WTC11 (cell line): ENCODE data around the gene KCNJ15. TPM values are rescaled to one million over a fixed set of nuclear protein-coding genes. Genes with fewer than 3 reads are reported as not detected.

Experiments
- ATAC-seq: fragments of 200-7000 bp; cut with Tn5 transposase; 2 replicates; pipeline ENCODE4 v1.10.0; 2021; ENCODE audit warnings: mild to moderate bottlenecking, moderate library complexity
- CTCF ChIA-PET: fragments of 300-600 bp; sonication (Branson Sonifier 250); formaldehyde crosslinking; loops from one replicate; lab custom pipeline; 2021; ENCODE audit warnings: antibody characterized with exemption; lab: Charles Lee
- POLR2A ChIA-PET: fragments of 350-600 bp; sonication (Branson Sonifier 250); formaldehyde crosslinking; loops from one replicate; lab custom pipeline; 2021; ENCODE audit warnings: antibody characterized with exemption; lab: Charles Lee
- DNase-seq: peaks from one replicate; pipeline ENCODE4 v3.0.0; 2021; ENCODE audit warnings: low spot score
- H3K27ac Mint-ChIP-seq: 2 replicates; pipeline ENCODE4 v1.8.0; 2021; ENCODE audit warnings: mixed read lengths
- H3K27me3 Mint-ChIP-seq: 2 replicates; pipeline ENCODE4 v1.8.0; 2021; ENCODE audit warnings: low read depth, mild to moderate bottlenecking, moderate library complexity, mixed read lengths
- H3K36me3 Mint-ChIP-seq: 2 replicates; pipeline ENCODE4 v1.8.0; 2021; ENCODE audit warnings: mixed read lengths
- H3K4me1 Mint-ChIP-seq: 2 replicates; pipeline ENCODE4 v1.8.0; 2022; ENCODE audit warnings: mixed read lengths
- H3K4me3 Mint-ChIP-seq: 2 replicates; pipeline ENCODE4 v1.8.0; 2021; ENCODE audit warnings: mild to moderate bottlenecking, moderate library complexity, mixed read lengths
- H3K9me3 Mint-ChIP-seq: 2 replicates; pipeline ENCODE4 v1.8.0; 2021; ENCODE audit warnings: mixed read lengths
- CREB1 ChIP-seq: sonication (generic); formaldehyde crosslinking; IDR thresholded peaks from 2 replicates; pipeline ENCODE4 v1.8.0; 2023; ENCODE audit warnings: mild to moderate bottlenecking, missing genetic modification reagents
- CTCF ChIP-seq: fragments of 200-600 bp; IDR thresholded peaks from 2 replicates; pipeline ENCODE4 v1.8.0; 2022; ENCODE audit warnings: antibody characterized with exemption
- E2F5 ChIP-seq: sonication (generic); formaldehyde crosslinking; IDR thresholded peaks from 2 replicates; pipeline ENCODE4 v1.8.1; 2022; ENCODE audit warnings: mild to moderate bottlenecking, moderate library complexity, missing genetic modification reagents
- EMX1 ChIP-seq: fragments of 250-450 bp; sonication (Bioruptor Pico); IDR thresholded peaks from 2 replicates; pipeline ENCODE4 v1.8.0; 2021; ENCODE audit warnings: mild to moderate bottlenecking
- ERG ChIP-seq: fragments of 250-450 bp; sonication (Bioruptor Pico); IDR thresholded peaks from 2 replicates; pipeline ENCODE4 v1.8.0; 2021; ENCODE audit warnings: mild to moderate bottlenecking
- GRHL2 ChIP-seq: fragments of 250-450 bp; sonication (Bioruptor Pico); IDR thresholded peaks from 2 replicates; pipeline ENCODE4 v1.8.0; 2022; ENCODE audit warnings: mild to moderate bottlenecking, moderate library complexity; ENCODE audit not compliant: insufficient replicate concordance, severe bottlenecking
- IRF1 ChIP-seq: sonication (generic); formaldehyde crosslinking; IDR thresholded peaks from 2 replicates; pipeline ENCODE4 v1.8.0; 2023; ENCODE audit warnings: missing genetic modification reagents
- IRF2 ChIP-seq: sonication (generic); formaldehyde crosslinking; IDR thresholded peaks from 2 replicates; pipeline ENCODE4 v1.8.0; 2022; ENCODE audit warnings: low read depth, missing genetic modification reagents, borderline replicate concordance
- JAZF1 ChIP-seq: fragments of 250-450 bp; sonication (Bioruptor Pico); IDR thresholded peaks from 2 replicates; pipeline ENCODE4 v1.9.0; 2021; ENCODE audit warnings: moderate library complexity, mild to moderate bottlenecking, inconsistent platforms
- KAT7 ChIP-seq: sonication (generic); formaldehyde crosslinking; IDR thresholded peaks from 2 replicates; pipeline ENCODE4 v1.8.1; 2023; ENCODE audit warnings: missing genetic modification reagents, mild to moderate bottlenecking, borderline replicate concordance
- MYBL2 ChIP-seq: sonication (generic); formaldehyde crosslinking; IDR thresholded peaks from 2 replicates; pipeline ENCODE4 v1.8.1; 2023; ENCODE audit warnings: mild to moderate bottlenecking, moderate library complexity, missing genetic modification reagents
- NFATC4 ChIP-seq: fragments of 250-450 bp; sonication (Bioruptor Pico); IDR thresholded peaks from 2 replicates; pipeline ENCODE4 v1.9.0; 2021; ENCODE audit warnings: mild to moderate bottlenecking
- NR2C2 ChIP-seq: sonication (generic); formaldehyde crosslinking; IDR thresholded peaks from 2 replicates; pipeline ENCODE4 v1.8.0; 2022; ENCODE audit warnings: mild to moderate bottlenecking, missing genetic modification reagents
- RELA ChIP-seq: sonication (generic); formaldehyde crosslinking; IDR thresholded peaks from 2 replicates; pipeline ENCODE4 v1.8.1; 2022; ENCODE audit warnings: missing genetic modification reagents, mild to moderate bottlenecking, borderline replicate concordance
- SMAD3 ChIP-seq: sonication (generic); formaldehyde crosslinking; IDR thresholded peaks from 2 replicates; pipeline ENCODE4 v1.8.0; 2022; ENCODE audit warnings: missing genetic modification reagents, mild to moderate bottlenecking, borderline replicate concordance
- TCF7 ChIP-seq: sonication (generic); formaldehyde crosslinking; IDR thresholded peaks from 2 replicates; pipeline ENCODE4 v1.8.0; 2022; ENCODE audit warnings: mild to moderate bottlenecking, low read depth, missing genetic modification reagents, moderate library complexity
- TEAD1 ChIP-seq: sonication (generic); formaldehyde crosslinking; IDR thresholded peaks from 2 replicates; pipeline ENCODE4 v1.8.0; 2022; ENCODE audit warnings: mild to moderate bottlenecking, missing genetic modification reagents
- TP53 ChIP-seq: sonication (generic); formaldehyde crosslinking; IDR thresholded peaks from 2 replicates; pipeline ENCODE4 v1.8.1; 2023; ENCODE audit warnings: mild to moderate bottlenecking, missing genetic modification reagents
- ZBTB21 ChIP-seq: sonication (generic); formaldehyde crosslinking; IDR thresholded peaks from 2 replicates; pipeline ENCODE4 v1.8.1; 2023; ENCODE audit warnings: mild to moderate bottlenecking, missing genetic modification reagents, borderline replicate concordance
- ZMAT4 ChIP-seq: fragments of 250-450 bp; sonication (Bioruptor Pico); IDR thresholded peaks from 2 replicates; pipeline ENCODE4 v1.9.0; 2021; ENCODE audit warnings: mild to moderate bottlenecking
- ZNF263 ChIP-seq: sonication (generic); formaldehyde crosslinking; IDR thresholded peaks from 2 replicates; pipeline ENCODE4 v1.8.1; 2022; ENCODE audit warnings: low read depth, mild to moderate bottlenecking, moderate library complexity, missing genetic modification reagents
- total RNA-seq: library from RNA; stranded (reverse); gene quantifications from 3 replicates; pipeline ENCODE4 v1.2.3, GENCODE V29; 2021

KCNJ15 gene
- total RNA-seq, 1 experiment from 2014 or later = 0.57 TPM

- TF ChIP-seq CTCF (no peak), IRF2 (CRISPR knock-in tag) (no peak), JAZF1 (CRISPR knock-in tag) (no peak), TEAD1 (no peak), SMAD3 (no peak)
These were observed 7.0 kb upstream of the KCNJ15 start (continued) for GRCh38 chr21:38249696-38250278.

GRCh38 chr21:38250991-38251418 is 5.8 kb upstream of the KCNJ15 start:
- Mint-ChIP-seq H3K4me1 (peaks cover 6% of the 10 kb centered on the region; the same call in 1 of the 2 replicates), H3K36me3 (no peaks in the 10 kb centered on the region), H3K27ac (no peak overlapping the region), H3K27me3 (no peaks in the 10 kb centered on the region), H3K4me3 (no peak overlapping the region), H3K9me3 (peaks cover 10% of the 10 kb centered on the region)
- no peak for DNase-seq
- CTCF ChIA-PET = no interaction called here
- POLR2A ChIA-PET = no interaction called here
- ATAC-seq = no peak
- TF ChIP-seq IRF1 (CRISPR knock-in tag) = no peak
- TF ChIP-seq NFATC4 (CRISPR knock-in tag) = no peak
- no peak for TF ChIP-seq ZBTB21 (CRISPR knock-in tag)
- TF ChIP-seq GRHL2 (CRISPR knock-in tag) = no peak
- TF ChIP-seq RELA (CRISPR knock-in tag) = no peak
- TF ChIP-seq CTCF = no peak
- TF ChIP-seq MYBL2 (CRISPR knock-in tag) = no peak
- TF ChIP-seq NR2C2 (CRISPR knock-in tag) = no peak
- no peak for TF ChIP-seq ERG
- TF ChIP-seq TEAD1 = no peak

GRCh38 chr21:38254970-38255369 is 1.8 kb upstream of the KCNJ15 start:
- Mint-ChIP-seq H3K36me3 (no peaks in the 10 kb centered on the region), H3K27me3 (no peaks in the 10 kb centered on the region), H3K9me3 (no peaks in the 10 kb centered on the region), H3K27ac (no peak overlapping the region), H3K4me3 (no peak overlapping the region), H3K4me1 (peaks cover 12% of the 10 kb centered on the region)
- ChIA-PET POLR2A (no interaction called here), CTCF (interaction anchor here (0.9 kb wide), 1 partner anchor 101 kb away, joined by 3 read pairs; no protein-coding TSS in a partner anchor)
- no peak for DNase-seq
- ATAC-seq = no peak
- TF ChIP-seq E2F5 (CRISPR knock-in tag) = no peak
- TF ChIP-seq TCF7 (CRISPR knock-in tag) = no peak
- no peak for TF ChIP-seq KAT7
- TF ChIP-seq NFATC4 (CRISPR knock-in tag) = no peak
- no peak for TF ChIP-seq ZMAT4 (CRISPR knock-in tag)
- no peak for TF ChIP-seq ZNF263 (CRISPR knock-in tag)
- no peak for TF ChIP-seq TP53 (CRISPR knock-in tag)
- TF ChIP-seq EMX1 (CRISPR knock-in tag) = no peak
- TF ChIP-seq CREB1 (CRISPR knock-in tag) = no peak
